DOHH2 (cell line): ENCODE results near the gene MPDZ.

Source experiments
- H3F3A ChIP-seq: fragments of 200-600 bp; sonication (generic), shearing (Covaris generic); 2 replicates; pipeline ENCODE4 v1.6.0; 2016; ENCODE audit warnings: antibody characterized with exemption, mild to moderate bottlenecking; ENCODE audit not compliant: control insufficient read depth, insufficient read depth
- H3K27ac ChIP-seq: fragments of 200-600 bp; sonication (generic); 2 replicates; pipeline ENCODE4 v1.5.1; 2014; ENCODE audit warnings: low read depth, mild to moderate bottlenecking, low read length, moderate library complexity
- H3K27me3 ChIP-seq: fragments of 200-600 bp; sonication (generic); 2 replicates; pipeline ENCODE4 v1.6.1; 2014; ENCODE audit warnings: mild to moderate bottlenecking, low read length, mixed read lengths; ENCODE audit not compliant: control insufficient read depth
- H3K36me3 ChIP-seq: fragments of 200-600 bp; sonication (generic); 2 replicates; pipeline ENCODE4 v1.6.1; 2014; ENCODE audit warnings: mild to moderate bottlenecking, low read length, moderate library complexity, mixed read lengths; ENCODE audit not compliant: control insufficient read depth
- H3K4me1 ChIP-seq: fragments of 200-600 bp; sonication (generic); 2 replicates; pipeline ENCODE4 v1.6.1; 2014; ENCODE audit warnings: mild to moderate bottlenecking, low read length, mixed read lengths; ENCODE audit not compliant: control insufficient read depth
- H3K4me2 ChIP-seq: fragments of 200-600 bp; sonication (generic); 2 replicates; pipeline ENCODE4 v1.6.0; 2014; ENCODE audit warnings: mild to moderate bottlenecking, low read length, moderate library complexity
- H3K4me3 ChIP-seq: fragments of 200-600 bp; sonication (generic); 2 replicates; pipeline ENCODE4 v1.5.1; 2014; ENCODE audit warnings: mild to moderate bottlenecking, low read length, mixed read lengths
- H3K79me2 ChIP-seq: fragments of 200-600 bp; sonication (generic); 2 replicates; pipeline ENCODE4 v1.6.1; 2014; ENCODE audit warnings: mild to moderate bottlenecking, low read length, mixed read lengths; ENCODE audit not compliant: control insufficient read depth
- H3K9me2 ChIP-seq: fragments of 200-600 bp; sonication (generic); replicated peaks from 2 replicates; pipeline ENCODE4 v1.6.1; 2014; ENCODE audit warnings: mild to moderate bottlenecking, low read length, mixed read lengths; ENCODE audit not compliant: control insufficient read depth
- H3K9me3 ChIP-seq: fragments of 200-600 bp; sonication (generic); 2 replicates; pipeline ENCODE4 v1.6.1; 2014; ENCODE audit warnings: antibody characterized with exemption, low read length, mixed read lengths; ENCODE audit not compliant: control insufficient read depth, insufficient read depth
- H4K20me1 ChIP-seq: fragments of 200-600 bp; sonication (generic); 2 replicates; pipeline ENCODE4 v1.6.0; 2014; ENCODE audit warnings: low read depth, mild to moderate bottlenecking, antibody characterized with exemption, low read length, moderate library complexity; ENCODE audit not compliant: control insufficient read depth, insufficient read depth
- CTCF ChIP-seq: fragments of 200-600 bp; sonication (generic); IDR thresholded peaks from one replicate; pipeline ENCODE4 v1.5.1; 2014; ENCODE audit warnings: antibody characterized with exemption, mild to moderate bottlenecking, low read depth, low read length; ENCODE audit not compliant: poor library complexity, severe bottlenecking
- EZH2phosphoT487 ChIP-seq: fragments of 200-600 bp; sonication (generic); IDR thresholded peaks from 2 replicates; pipeline ENCODE4 v1.6.1; 2017; ENCODE audit warnings: borderline replicate concordance, mild to moderate bottlenecking, antibody characterized with exemption, low read length, moderate library complexity, mixed read lengths

Gene MPDZ

GRCh38 chr9:13318027-13318426, 38.5 kb upstream of the MPDZ start:
- TF ChIP-seq EZH2phosphoT487 (no peak), CTCF (no peak)
- Histone ChIP-seq H3K27me3 (no peaks in the 10 kb centered on the region), H3K4me1 (no peaks in the 10 kb centered on the region), H3K27ac (no peak overlapping the region), H3K79me2 (no peaks in the 10 kb centered on the region), H4K20me1 (no peaks in the 10 kb centered on the region), H3F3A (no peaks in the 10 kb centered on the region), H3K4me3 (no peak overlapping the region), H3K36me3 (no peaks in the 10 kb centered on the region), H3K9me3 (no peaks in the 10 kb centered on the region), H3K4me2 (no peak overlapping the region), H3K9me2 (no peaks in the 10 kb centered on the region)

- H3K27me3 ChIP-seq = no peaks in the 10 kb centered on the region
- TF ChIP-seq EZH2phosphoT487 (no peak), CTCF (no peak)
- H3K9me3 ChIP-seq = no peaks in the 10 kb centered on the region
- H3K9me2 ChIP-seq = no peaks in the 10 kb centered on the region
- no peaks in the 10 kb centered on the region for H3K79me2 ChIP-seq
- H3K27ac ChIP-seq = no peak overlapping the region
- H3K4me2 ChIP-seq = no peak overlapping the region
- H3K36me3 ChIP-seq = no peaks in the 10 kb centered on the region
- H3K4me3 ChIP-seq = no peak overlapping the region
- H4K20me1 ChIP-seq = no peaks in the 10 kb centered on the region
- H3K4me1 ChIP-seq = no peaks in the 10 kb centered on the region
- H3F3A ChIP-seq = no peaks in the 10 kb centered on the region
These were observed 17.5 kb upstream of the MPDZ start for GRCh38 chr9:13296972-13297371.

- no peaks in the 10 kb centered on the region for H3K36me3 ChIP-seq
- H3K9me2 ChIP-seq = no peaks in the 10 kb centered on the region
- H3K9me3 ChIP-seq = no peaks in the 10 kb centered on the region
- H3K4me3 ChIP-seq = no peak overlapping the region
- no peak overlapping the region for H3K27ac ChIP-seq
- H3K79me2 ChIP-seq = no peaks in the 10 kb centered on the region
- H3F3A ChIP-seq = no peaks in the 10 kb centered on the region
- no peaks in the 10 kb centered on the region for H4K20me1 ChIP-seq
- H3K4me1 ChIP-seq = no peaks in the 10 kb centered on the region
- TF ChIP-seq EZH2phosphoT487 = no peak
- TF ChIP-seq CTCF = no peak
- H3K4me2 ChIP-seq = no peak overlapping the region
- no peaks in the 10 kb centered on the region for H3K27me3 ChIP-seq
These were observed 16.1 kb upstream of the MPDZ start for GRCh38 chr9:13295556-13295955.

- H3K4me3 ChIP-seq = no peak overlapping the region
- no peak overlapping the region for H3K27ac ChIP-seq
- no peaks in the 10 kb centered on the region for H4K20me1 ChIP-seq
- TF ChIP-seq CTCF (no peak), EZH2phosphoT487 (no peak)
- H3K9me3 ChIP-seq = no peaks in the 10 kb centered on the region
- no peaks in the 10 kb centered on the region for H3K36me3 ChIP-seq
- no peaks in the 10 kb centered on the region for H3F3A ChIP-seq
- H3K4me1 ChIP-seq = no peaks in the 10 kb centered on the region
- no peaks in the 10 kb centered on the region for H3K27me3 ChIP-seq
- no peak overlapping the region for H3K4me2 ChIP-seq
- no peaks in the 10 kb centered on the region for H3K9me2 ChIP-seq
- H3K79me2 ChIP-seq = no peaks in the 10 kb centered on the region
These were observed 13.3 kb upstream of the MPDZ start for GRCh38 chr9:13292782-13293181.
